OCI-LY7 (cell line): ENCODE results near the gene PEX14.

ENCODE experiments used
- EZH2phosphoT487 ChIP-seq: fragments of 200-600 bp; sonication (generic); IDR thresholded peaks from 2 replicates; pipeline ENCODE4 v1.6.1; 2018; ENCODE audit warnings: low read depth, borderline replicate concordance, mild to moderate bottlenecking, mixed run types, antibody characterized with exemption, low read length, moderate library complexity, mixed read lengths
- TF ChIP-seq, protein P1 (sequence below): fragments of 200-600 bp; sonication (generic); conservative IDR thresholded peaks from 2 replicates; pipeline ENCODE4 v1.5.1; 2014; ENCODE audit warnings: mild to moderate bottlenecking, antibody characterized with exemption, low read length, moderate library complexity, mixed read lengths

DNA sequence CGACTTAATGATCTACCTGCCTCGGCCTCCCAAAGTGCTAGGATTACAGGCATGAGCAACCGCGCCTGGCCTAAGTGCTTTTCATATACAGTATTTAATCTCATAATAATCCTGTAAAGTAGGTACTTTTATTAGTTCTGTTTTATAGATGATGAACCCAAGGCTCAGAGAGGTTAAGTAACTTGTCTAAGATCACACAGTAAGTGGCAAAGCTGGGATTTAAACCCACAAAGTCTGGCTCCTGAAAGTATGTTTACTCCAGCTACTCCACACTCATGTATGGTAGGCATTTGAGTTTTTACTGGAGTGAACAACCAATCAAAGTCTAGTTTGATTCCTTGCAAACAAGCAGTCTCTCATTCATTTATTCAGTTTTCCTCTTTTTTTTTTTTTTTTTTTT is 4.7 kb upstream of the PEX14 start:
- TF ChIP-seq, protein P1, sequence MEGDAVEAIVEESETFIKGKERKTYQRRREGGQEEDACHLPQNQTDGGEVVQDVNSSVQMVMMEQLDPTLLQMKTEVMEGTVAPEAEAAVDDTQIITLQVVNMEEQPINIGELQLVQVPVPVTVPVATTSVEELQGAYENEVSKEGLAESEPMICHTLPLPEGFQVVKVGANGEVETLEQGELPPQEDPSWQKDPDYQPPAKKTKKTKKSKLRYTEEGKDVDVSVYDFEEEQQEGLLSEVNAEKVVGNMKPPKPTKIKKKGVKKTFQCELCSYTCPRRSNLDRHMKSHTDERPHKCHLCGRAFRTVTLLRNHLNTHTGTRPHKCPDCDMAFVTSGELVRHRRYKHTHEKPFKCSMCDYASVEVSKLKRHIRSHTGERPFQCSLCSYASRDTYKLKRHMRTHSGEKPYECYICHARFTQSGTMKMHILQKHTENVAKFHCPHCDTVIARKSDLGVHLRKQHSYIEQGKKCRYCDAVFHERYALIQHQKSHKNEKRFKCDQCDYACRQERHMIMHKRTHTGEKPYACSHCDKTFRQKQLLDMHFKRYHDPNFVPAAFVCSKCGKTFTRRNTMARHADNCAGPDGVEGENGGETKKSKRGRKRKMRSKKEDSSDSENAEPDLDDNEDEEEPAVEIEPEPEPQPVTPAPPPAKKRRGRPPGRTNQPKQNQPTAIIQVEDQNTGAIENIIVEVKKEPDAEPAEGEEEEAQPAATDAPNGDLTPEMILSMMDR: no peak
- no peak for TF ChIP-seq EZH2phosphoT487
